Vagina (tissue), 2 donors: ENCODE data around the gene AP1S1.

Experiments used
- POLR2A ChIP-seq, 2 donors: fragments of 450-650 bp; IDR thresholded peaks; one replicate each; pipeline ENCODE4 v1.6.1; 2017; ENCODE audit warnings: antibody characterized with exemption in 2 of 2, mild to moderate bottlenecking in 2 of 2, moderate library complexity in 2 of 2
- TF ChIP-seq, protein P1 (sequence below), 3 experiments: fragments of 450-650 bp in 2 of 3; fragments of 200-600 bp in 1 of 3; sonication (generic) in 1 of 3; IDR thresholded peaks; one replicate each; pipeline ENCODE4 v1.5.1; 2017 to 2019; ENCODE audit warnings: antibody characterized with exemption in 3 of 3, mild to moderate bottlenecking in 2 of 3, moderate library complexity in 2 of 3

DNA sequence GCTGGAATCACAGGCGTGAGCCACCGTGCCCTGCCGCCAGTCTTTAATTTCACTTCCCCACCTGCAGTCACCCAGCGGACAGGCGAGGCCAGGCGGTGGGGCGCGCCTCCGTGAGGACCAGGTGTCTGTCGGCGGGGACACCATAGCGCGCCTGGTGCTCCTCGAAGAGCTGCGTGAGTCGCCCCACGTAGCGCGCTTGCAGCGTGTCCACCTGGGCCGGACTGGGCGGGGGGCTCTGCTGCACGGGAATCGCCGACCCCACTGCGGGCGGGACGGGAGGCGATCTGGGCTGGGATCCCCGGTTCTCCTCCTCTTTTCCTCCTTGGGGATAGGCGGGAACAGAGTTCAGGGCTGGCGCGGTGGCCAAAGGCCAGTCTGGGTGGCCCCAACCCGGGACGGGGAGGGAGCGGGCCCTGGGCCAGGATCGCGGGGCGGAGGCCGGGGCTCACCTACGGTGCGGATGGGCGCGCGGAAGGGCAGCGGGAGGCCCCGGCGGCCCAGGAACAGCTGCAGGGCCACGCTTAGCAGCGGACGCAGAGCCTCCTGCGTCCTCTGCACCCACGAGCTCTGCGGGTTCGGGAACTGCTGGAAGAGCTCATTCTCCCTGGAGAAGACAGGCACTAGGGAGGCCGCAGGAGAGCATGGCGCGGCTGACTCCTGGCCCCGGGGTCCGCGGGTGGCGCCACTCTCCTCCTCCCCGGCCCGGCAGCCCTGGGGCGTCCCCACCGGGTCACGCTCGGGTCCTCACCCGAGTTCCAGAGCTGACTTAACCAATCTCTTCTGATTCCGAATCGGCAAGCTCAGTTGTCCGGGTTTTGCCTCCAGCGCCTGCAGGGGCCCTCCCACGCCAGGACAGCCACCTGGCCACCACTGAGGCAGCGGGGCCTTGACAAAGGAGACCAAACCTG is 47.7 kb downstream of the AP1S1 start:
- TF ChIP-seq POLR2A (IDR thresholded peaks at IDR 0.05) = no peak
- TF ChIP-seq, protein P1, sequence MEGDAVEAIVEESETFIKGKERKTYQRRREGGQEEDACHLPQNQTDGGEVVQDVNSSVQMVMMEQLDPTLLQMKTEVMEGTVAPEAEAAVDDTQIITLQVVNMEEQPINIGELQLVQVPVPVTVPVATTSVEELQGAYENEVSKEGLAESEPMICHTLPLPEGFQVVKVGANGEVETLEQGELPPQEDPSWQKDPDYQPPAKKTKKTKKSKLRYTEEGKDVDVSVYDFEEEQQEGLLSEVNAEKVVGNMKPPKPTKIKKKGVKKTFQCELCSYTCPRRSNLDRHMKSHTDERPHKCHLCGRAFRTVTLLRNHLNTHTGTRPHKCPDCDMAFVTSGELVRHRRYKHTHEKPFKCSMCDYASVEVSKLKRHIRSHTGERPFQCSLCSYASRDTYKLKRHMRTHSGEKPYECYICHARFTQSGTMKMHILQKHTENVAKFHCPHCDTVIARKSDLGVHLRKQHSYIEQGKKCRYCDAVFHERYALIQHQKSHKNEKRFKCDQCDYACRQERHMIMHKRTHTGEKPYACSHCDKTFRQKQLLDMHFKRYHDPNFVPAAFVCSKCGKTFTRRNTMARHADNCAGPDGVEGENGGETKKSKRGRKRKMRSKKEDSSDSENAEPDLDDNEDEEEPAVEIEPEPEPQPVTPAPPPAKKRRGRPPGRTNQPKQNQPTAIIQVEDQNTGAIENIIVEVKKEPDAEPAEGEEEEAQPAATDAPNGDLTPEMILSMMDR (IDR thresholded peaks at IDR 0.05) = no peak
